ENCODE data around the gene GLA. TPM values are rescaled to one million over a fixed set of nuclear protein-coding genes. Genes with fewer than 3 reads are reported as not detected.

GLA gene
- total RNA-seq, 3 donors from 2014 or later, result 20.5 to 43.0 (median 31.5) TPM

DNA sequence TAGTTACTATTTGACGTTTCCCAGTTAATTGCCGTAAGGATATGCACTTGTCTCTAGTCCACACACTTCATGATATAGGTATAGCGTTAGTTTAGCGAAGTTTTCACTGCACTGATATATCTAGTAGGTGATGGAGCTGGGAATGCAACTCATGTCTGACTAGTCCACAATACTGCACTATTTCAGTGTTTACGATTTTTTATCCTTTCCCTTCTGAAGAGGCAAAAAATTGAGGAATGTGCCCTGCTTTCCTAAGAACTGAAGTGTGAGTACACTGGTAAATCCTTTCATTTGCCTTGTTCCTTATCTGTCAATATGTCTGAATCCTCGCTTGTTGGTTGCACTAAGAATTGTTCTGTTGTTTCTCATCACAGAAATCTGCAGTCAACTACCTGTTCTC, 15.9 kb downstream of the GLA start:
- H3K4me1 ChIP-seq, result no peaks in the 10 kb centered on the region
- no peaks in the 10 kb centered on the region for H3K9me3 ChIP-seq
- TF ChIP-seq, protein P1, sequence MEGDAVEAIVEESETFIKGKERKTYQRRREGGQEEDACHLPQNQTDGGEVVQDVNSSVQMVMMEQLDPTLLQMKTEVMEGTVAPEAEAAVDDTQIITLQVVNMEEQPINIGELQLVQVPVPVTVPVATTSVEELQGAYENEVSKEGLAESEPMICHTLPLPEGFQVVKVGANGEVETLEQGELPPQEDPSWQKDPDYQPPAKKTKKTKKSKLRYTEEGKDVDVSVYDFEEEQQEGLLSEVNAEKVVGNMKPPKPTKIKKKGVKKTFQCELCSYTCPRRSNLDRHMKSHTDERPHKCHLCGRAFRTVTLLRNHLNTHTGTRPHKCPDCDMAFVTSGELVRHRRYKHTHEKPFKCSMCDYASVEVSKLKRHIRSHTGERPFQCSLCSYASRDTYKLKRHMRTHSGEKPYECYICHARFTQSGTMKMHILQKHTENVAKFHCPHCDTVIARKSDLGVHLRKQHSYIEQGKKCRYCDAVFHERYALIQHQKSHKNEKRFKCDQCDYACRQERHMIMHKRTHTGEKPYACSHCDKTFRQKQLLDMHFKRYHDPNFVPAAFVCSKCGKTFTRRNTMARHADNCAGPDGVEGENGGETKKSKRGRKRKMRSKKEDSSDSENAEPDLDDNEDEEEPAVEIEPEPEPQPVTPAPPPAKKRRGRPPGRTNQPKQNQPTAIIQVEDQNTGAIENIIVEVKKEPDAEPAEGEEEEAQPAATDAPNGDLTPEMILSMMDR (IDR thresholded peaks at IDR 0.05), result no peak
- TF ChIP-seq POLR2A (IDR thresholded peaks at IDR 0.05) (no peak), POLR2AphosphoS5 (IDR thresholded peaks at IDR 0.05) (no peak)
- H3K36me3 ChIP-seq, result no peaks in the 10 kb centered on the region
- peak overlapping the region; percentile 81 to 84 for H3K27ac ChIP-seq
- intact Hi-C loops (cut with DNase I; ENCODE audit: low total_unique reads), result loop anchor here (5.0 kb wide), 1 partner anchor 1825 kb away; the partner anchor contains the start of gene BEX4
- no peak for DNase-seq (ENCODE audit: low spot score in 2 of 2)
- H3K27me3 ChIP-seq, result peaks cover 0 to 21% of the 10 kb centered on the region in 2 donors
- H3K4me3 ChIP-seq, result peak overlapping the region; percentile 47 to 72 (median 57)

DNA sequence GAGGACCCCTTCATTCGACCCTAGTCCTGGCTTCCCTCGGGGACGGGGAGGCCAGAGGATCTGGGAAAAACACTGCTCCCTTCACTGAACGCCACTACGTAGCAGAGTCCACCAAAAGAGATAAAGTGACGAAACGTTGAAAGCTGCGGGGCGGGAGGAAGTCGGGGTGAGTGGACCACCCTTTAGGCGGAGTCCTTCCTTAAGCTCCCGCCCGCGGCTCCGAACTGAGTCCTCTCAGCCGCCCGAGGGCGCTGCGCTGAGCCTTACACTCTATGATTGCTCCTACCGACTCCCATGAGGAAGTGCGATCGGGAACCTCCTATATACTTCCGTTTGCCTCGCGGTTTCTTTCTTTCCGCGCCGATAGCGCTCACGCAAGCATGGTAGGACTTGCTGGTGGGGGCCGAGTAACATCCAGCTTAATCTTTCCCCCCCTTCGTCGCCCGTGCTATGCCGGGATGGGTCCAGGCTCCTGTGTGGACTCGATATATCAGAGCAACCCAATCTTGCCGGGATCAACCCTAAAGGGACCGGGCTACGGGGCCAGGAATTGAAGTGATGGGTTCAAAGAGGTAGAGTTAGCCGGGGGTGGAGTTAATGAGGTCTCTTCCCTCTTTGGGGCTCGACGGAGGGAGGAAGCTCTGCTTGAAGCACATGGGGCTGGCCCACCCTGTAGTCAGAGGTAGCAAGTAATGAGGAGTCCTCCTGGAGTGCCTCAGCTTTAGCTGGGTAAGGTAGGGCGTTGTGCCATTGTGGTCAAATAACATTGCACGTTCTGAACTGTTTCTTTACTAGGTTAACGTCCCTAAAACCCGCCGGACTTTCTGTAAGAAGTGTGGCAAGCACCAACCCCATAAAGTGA, 16.8 kb downstream of the GLA start, which contains the start of gene RPL36A:
TSS of gene RPL36A (plus strand) at position 348 of the 862 bp plus-strand sequence. CDS start at position 381, 33 bp downstream.
- DNase-seq (ENCODE audit: low spot score in 2 of 2), result peak; percentile 78 to 81

DNA sequence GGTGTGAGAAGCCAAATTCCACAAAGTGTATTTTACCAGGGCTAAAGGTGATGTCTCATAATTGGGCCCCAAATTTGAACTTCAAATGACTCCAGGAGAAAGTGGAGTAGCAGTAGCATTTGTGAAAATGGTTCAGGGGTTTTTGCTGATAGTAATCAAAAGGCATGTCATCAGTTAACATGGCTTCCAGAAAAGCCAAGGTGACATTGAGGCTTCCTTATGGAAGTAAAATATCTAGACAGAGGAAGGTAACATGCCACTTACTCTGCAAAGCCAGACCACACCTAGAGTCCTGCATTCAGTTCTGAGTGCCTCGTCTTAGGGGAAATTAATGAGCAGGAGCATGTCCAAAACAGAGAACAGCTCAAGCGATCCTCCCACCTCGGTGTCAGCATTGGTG, 19.1 kb downstream of the GLA start:
- intact Hi-C loops (cut with DNase I; ENCODE audit: low total_unique reads), result no loop called here
- Histone ChIP-seq H3K27me3 (peaks cover 0 to 37% of the 10 kb centered on the region in 2 donors), H3K9me3 (no peaks in the 10 kb centered on the region), H3K4me3 (no peak overlapping the region), H3K36me3 (no peaks in the 10 kb centered on the region), H3K4me1 (no peaks in the 10 kb centered on the region), H3K27ac (no peak overlapping the region)
- no peak for DNase-seq (ENCODE audit: low spot score in 2 of 2)
- TF ChIP-seq POLR2AphosphoS5 (IDR thresholded peaks at IDR 0.05), result no peak
- TF ChIP-seq, protein P1 (IDR thresholded peaks at IDR 0.05), result no peak
- no peak for TF ChIP-seq POLR2A (IDR thresholded peaks at IDR 0.05)

More for the DNA sequence above, 16.8 kb downstream of the GLA start, which contains the start of gene RPL36A:
- H3K27ac ChIP-seq, result peak within 1 kb of the TSS; percentile 81 to 84
- TF ChIP-seq POLR2AphosphoS5 (IDR thresholded peaks at IDR 0.05) (peak; percentile 85 to 92 (median 86)), POLR2A (IDR thresholded peaks at IDR 0.05) (peak; percentile 43)
- TF ChIP-seq, protein P1 (IDR thresholded peaks at IDR 0.05), result peak in 2 of 3 donors; percentile 44 to 55
- H3K4me1 ChIP-seq, result no peaks in the 10 kb centered on the region
- H3K36me3 ChIP-seq, result no peaks in the 10 kb centered on the region
- intact Hi-C loops (cut with DNase I; ENCODE audit: low total_unique reads), result loop anchor here (5.0 kb wide), 1 partner anchor 1826 kb away; the partner anchor contains the start of gene BEX4
- H3K27me3 ChIP-seq, result peaks cover 0 to 30% of the 10 kb centered on the region in 2 donors
- H3K9me3 ChIP-seq, result no peaks in the 10 kb centered on the region
- H3K4me3 ChIP-seq, result peak within 1 kb of the TSS; percentile 47 to 72 (median 57)

DNA sequence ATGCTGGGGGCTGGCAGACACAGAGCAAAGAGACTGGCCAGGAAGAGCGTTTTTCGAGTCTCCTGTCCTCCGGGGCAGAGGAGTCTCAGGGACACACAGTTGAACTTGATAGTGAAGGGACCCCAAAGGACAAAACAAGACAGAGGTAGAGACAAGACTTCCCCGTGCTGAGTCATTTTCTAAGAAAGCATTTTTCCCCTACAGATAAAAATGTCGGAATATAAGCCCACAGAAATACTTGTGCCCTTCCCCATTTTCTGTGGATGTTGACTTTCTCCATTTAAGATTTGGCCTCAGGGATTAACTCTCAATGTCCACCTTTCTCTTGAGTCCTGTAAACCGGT, 21.2 kb downstream of the GLA start:
- no peak overlapping the region for H3K27ac ChIP-seq
- intact Hi-C loops (cut with DNase I; ENCODE audit: low total_unique reads), result no loop called here
- no peaks in the 10 kb centered on the region for H3K9me3 ChIP-seq
- H3K27me3 ChIP-seq, result peaks cover 0 to 39% of the 10 kb centered on the region in 2 donors
- TF ChIP-seq POLR2AphosphoS5 (IDR thresholded peaks at IDR 0.05), result no peak
- TF ChIP-seq, protein P1 (IDR thresholded peaks at IDR 0.05), result no peak
- TF ChIP-seq POLR2A (IDR thresholded peaks at IDR 0.05), result no peak
- DNase-seq (ENCODE audit: low spot score in 2 of 2), result no peak
- H3K36me3 ChIP-seq, result no peaks in the 10 kb centered on the region
- H3K4me3 ChIP-seq, result no peak overlapping the region
- no peaks in the 10 kb centered on the region for H3K4me1 ChIP-seq
